ENCODE data around the gene ZBTB42.

- no peak for TF ChIP-seq RAD21 (IDR thresholded peaks at IDR 0.05; ENCODE audit: low read length)
- no peak for TF ChIP-seq CTCF (conservative IDR thresholded peaks at IDR 0.05; ENCODE audit: low read depth, low read length)
- no peak for TF ChIP-seq POLR2A (IDR thresholded peaks at IDR 0.05; ENCODE audit: low read depth, low read length)
- TF ChIP-seq RCOR1 (IDR thresholded peaks at IDR 0.05; ENCODE audit: insufficient replicate concordance, low read length), result no peak
- no peak for TF ChIP-seq CEBPB (IDR thresholded peaks at IDR 0.05; ENCODE audit: low read depth, low read length)
- TF ChIP-seq USF2 (IDR thresholded peaks at IDR 0.05; ENCODE audit: low read depth, low read length), result no peak
- no peak for TF ChIP-seq FOS (IDR thresholded peaks at IDR 0.05; ENCODE audit: low read depth, low read length)
- TF ChIP-seq BHLHE40 (IDR thresholded peaks at IDR 0.05; ENCODE audit: low read depth, low read length), result no peak
- TF ChIP-seq SMC3 (IDR thresholded peaks at IDR 0.05; ENCODE audit: low read depth, low read length), result no peak
- no peak for TF ChIP-seq MAFK (IDR thresholded peaks at IDR 0.05; ENCODE audit: low read depth, low read length)
- TF ChIP-seq MAZ (IDR thresholded peaks at IDR 0.05; ENCODE audit: borderline replicate concordance, low read depth, low read length), result no peak
Observed at GRCh38 chr14:104804481-104805325, 3.8 kb downstream of the ZBTB42 start.
